Activated CD8-positive, alpha-beta memory T cell treated with anti-CD3 and anti-CD28 coated beads, Interleukin-2, amount 50 U/mL, for 24 hours (primary cell): ENCODE data around the gene SMIM3.
"Not testable (repeated sequence)": the region's sequence is repeated elsewhere in the genome, so short reads cannot be mapped to it uniquely, and the experiment has no call there.

Source experiments
- DNase-seq: peaks from one replicate; pipeline ENCODE4 v3.0.0-alpha.2; 2020; ENCODE audit errors: extremely low read depth

The SMIM3 gene

DNA sequence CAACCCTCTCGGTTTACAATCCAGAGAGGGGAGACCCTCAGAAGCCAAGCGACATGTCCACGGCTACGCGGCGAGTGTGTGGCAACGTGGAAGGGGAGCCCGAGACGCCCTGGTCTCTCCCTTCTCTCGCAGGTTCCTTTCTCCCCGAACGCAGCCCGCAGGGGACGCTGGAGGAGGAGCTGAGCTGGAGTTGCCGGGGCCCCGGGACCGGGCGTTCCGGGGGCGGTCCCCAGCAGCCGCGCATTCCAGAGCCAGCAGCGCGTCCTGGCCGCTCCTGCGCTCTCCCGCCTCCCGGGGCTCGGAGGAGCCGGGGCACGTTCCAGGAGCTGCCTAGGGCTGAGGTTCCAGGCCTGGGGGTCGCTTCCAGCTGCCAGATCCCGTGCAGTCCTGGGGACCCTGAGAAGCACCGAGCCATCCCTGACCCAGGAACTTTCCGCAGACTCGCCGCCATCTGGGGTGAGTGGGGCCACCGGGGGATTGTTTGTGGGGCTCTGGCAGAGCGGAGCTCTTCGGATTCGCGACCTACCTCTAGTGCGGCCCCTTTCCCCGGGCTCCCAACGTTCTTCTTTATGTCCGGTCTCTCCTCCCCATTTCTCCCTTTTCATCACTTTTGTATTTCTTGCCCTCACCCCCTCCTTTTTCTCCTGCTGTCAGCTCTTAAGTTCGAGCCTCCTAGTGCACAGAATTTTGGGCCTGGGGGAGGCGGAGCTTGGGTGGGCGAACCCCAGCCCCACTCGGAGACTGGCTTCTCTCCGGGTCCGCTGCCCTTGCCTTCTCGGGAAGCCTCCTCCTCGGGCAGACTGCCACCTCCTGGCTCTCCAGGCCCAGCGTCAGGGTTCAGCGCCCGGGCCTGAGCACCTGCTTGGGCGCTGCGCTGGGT lies at the start of gene SMIM3:
Gene SMIM3 (plus strand): TSS at position 241 of the 880 bp plus-strand sequence. CDS start 16,684 bp downstream, outside the sequence.
- DNase-seq = no peak

DNA sequence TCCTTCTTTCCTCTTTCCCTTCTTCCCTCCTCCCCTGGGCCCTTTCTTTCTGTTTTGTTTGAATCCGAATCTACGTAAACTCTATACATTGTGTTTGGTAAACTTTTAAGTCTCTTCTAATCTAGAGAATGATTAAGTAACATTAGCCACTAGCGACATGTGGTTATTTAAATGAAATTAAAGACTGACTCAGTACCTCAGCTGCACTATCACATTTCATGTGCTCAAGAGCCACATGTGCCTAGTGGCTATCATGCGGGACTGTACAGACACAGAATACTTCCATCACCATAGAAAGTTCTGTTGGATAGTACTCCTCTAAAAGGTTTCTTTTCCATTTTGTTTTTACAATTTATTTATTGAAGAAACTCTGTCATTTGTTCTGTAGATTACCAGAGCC lies 48.7 kb upstream of the SMIM3 start:
- no peak for DNase-seq

- DNase-seq = no peak
Measured at GRCh38 chr5:150731669-150732242, 46.8 kb upstream of the SMIM3 start.

DNA sequence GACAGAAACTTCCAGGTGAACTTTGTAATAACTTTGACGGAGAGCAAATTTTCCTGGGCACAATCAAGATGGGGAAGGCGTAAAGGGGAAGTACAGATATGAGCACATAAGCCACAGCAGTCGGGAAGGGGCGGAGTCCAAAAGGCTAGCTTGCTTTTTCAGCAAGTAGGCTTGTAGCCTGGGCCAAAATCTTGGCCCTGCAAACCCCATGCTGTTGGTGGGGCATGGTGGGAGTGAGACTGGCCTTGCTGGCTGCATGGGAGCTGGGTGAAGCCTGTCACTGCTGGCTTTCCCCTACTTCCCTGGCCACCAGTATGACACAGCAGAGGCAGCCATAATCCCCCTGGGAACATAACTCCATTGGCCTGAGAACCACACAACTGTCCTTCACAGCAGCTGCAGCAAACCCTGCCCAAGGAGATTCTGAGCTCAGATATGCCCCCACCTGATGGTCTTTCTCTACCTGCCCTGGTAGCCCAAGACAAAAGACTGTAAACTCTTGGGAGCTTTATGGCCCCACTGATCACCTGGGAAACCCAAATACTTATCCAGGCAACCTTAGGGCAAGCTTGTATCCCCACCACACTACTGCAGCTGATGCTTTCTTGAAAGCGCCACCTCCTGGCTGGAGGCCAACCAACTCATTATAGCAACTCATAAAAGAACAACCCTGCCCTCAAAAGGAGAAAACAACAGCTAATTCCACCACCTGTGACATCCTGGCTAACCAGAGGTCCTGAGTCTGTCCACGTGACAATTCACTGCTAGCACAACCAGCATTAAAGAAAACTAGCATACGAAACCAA lies 43.8 kb upstream of the SMIM3 start:
- DNase-seq = no peak

GRCh38 chr5:150738862-150739261 lies 39.7 kb upstream of the SMIM3 start:
- no peak for DNase-seq

DNA sequence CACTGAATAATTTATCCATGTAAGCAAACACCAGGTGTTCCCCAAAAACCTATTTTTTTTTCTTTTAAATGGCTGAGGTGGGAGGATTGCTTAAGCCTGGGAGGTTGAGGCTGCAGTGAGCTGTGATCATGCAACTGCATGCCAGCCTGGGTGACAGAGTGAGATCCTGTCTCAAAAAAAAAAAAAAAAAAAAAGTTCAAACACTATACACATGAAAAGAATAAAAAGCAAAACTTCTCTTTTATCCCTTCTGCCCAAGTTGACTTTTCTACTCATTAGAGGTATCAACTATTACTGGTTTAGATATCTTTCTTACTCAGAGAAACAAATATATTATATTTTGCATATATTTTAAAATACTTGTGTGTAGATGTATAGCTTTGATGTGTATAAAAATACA lies 37.6 kb upstream of the SMIM3 start:
- DNase-seq = no peak

GRCh38 chr5:150742455-150743141 lies 36.0 kb upstream of the SMIM3 start:
- DNase-seq = not testable (repeated sequence)

DNA sequence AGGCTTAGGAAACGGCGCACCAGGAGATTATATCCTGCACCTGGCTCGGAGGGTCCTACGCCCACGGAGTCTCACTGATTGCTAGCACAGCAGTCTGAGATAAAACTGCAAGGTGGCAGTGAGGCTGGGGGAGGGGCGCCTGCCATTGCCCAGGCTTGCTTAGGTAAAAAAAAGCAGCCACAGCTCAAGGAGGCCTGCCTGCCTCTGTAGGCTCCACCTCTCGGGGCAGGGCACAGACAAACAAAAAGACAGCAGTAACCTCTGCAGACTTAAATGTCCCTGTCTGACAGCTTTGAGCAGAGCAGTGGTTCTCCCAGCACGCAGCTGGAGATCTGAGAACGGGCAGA lies 35.4 kb upstream of the SMIM3 start:
- not testable (repeated sequence) for DNase-seq

GRCh38 chr5:150750469-150750868 lies 28.1 kb upstream of the SMIM3 start:
- no peak for DNase-seq

DNA sequence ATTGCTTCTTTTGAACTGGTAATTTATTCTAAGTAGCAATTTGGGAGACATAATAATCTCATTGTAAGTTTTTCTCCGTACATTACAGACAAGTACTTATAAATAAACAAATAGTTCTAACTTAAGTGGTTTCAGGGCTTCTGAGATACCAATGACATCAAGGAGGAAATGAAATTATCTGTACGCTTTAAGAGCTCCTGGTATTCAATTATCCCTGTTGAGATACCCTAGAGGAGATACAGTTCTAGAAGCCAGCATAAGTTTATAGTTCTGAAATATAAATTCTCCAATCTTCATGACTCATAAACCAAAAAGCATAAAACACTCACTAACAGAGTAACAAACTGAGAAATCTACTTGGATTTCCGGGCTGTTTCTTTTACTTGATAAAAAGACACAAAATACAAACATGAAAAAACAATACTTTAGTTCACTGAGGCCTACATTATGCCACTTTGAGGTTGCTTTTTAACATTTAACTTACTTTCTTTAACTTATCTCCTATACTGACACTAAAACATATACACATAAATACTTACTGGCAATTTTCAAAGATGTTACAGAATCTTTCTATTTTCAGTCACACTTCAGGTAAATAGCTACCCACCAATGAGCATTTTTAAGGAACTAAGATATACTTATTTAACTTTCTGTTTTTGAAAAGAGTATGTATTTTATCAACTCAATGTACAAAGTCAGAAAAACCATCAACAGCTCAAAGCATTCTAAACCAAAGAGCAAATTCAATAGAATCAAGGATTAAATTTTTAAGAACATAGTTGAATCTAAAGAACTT lies 27.3 kb upstream of the SMIM3 start:
- no peak for DNase-seq

DNA sequence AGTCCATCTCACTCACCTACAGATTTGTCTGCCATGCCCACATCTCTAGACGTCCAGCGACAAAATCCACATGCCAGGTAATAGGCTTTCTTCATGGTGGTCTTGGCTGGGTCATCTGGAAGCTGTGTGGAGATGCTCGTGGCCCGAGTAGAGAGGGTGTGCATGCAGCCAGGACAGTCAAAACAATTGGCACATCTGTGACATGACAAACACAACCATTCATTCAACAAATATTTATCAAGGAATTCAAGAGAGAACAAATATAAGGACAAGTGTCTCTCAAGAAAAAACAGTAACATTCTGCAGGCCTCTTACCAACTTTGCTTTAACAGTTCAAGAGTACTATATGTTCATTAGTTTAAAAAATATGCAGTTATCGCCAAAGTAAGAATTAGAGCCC lies 25.1 kb upstream of the SMIM3 start:
- no peak for DNase-seq

- no peak for DNase-seq
Measured at GRCh38 chr5:150753863-150754262, 24.7 kb upstream of the SMIM3 start.

DNA sequence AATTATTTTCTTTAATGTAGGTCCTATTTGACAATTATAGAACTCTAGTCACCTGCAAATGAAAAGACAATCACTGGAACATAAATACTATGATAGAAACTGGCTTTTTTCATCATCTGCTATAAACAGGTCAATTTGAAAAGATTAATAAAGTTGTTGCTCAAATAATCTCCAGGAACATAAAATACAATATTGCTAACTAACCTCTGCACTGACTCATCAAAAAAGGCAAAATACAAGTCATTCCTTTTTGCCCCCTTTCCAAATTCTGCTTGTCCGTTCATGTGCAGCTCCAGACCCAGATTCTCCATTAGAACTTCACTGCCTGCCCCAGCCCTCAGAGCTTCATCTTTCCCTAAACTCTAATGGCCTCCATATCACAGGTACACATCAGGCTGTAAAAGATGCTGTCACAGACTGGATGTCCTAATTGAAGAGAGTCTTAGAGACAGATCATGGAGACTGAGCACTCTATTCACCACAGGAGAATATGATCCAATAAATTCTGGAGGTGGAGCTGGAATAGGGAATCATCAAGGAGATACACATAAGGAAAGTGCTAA lies 21.4 kb upstream of the SMIM3 start:
- DNase-seq = no peak

DNA sequence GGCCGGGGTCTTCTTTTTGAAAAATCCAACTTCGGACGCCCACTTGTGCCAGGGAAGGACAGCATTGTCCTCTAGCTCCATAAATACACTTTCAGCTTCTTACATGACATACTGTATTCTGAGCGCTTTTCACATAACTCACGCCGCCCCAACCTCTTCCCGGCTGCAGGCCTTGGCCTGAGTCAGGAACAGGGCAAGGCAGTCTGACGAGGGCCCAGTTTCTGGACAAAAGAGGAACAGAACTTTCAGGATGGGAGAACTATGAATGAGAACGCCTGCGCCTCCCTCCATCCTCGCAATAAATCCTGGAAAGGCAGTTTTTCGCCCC lies 20.4 kb upstream of the SMIM3 start:
- no peak for DNase-seq

DNA sequence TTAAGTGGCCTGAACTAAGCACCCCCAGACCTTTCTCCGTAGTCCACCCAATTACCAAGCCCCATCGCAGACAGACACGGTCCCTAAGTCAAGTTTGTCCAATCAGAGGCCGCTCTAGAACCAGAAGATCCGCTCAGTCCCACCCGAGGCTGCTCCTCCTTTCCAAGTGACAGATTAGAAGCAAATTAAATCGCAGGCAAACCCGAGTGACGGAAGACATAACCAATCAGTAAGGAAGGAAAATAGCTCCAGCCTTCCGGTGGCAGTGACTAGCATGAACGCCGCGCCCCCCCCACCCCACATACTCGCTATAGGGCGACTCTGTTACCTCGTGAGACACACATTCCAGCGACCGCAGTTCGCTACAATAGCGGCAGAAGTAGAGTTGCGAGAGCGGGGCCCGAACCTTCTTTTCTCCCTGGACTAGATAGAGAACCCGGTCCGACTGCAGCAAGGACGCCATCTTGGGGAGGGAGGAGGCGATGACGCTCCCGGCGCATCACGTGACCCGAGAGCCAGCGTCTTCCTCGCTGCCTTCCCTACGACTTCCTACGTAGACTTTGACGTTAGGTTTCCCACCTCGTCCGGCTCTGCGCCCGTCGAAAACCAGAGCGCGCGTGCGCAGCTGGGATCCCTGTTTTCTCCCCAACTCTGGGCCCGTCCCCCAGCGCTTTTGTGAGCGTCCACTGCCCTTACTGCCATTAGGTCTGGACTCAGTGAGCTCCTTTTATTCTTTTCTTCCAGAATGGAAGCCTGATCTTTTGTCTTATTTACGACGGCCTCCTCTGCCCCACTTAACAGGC lies 19.8 kb upstream of the SMIM3 start, which contains the start of gene DCTN4:
Gene DCTN4 (minus strand): TSS at position 487 of the 803 bp plus-strand sequence. CDS start 24 bp downstream, at position 463.
- DNase-seq = peak; percentile 87

DNA sequence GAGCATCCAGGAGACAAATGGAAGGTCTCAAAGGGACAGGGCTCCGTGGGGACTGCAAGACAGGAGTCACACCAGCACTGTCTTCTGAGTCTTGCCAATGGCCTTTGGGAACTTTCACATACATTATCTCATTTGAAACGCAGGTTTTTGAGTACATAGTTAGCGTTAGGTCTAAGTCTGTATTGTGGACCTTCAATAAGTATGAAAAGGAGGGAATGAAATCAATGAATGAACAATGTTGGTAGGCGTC lies 19.3 kb upstream of the SMIM3 start:
- no peak for DNase-seq

DNA sequence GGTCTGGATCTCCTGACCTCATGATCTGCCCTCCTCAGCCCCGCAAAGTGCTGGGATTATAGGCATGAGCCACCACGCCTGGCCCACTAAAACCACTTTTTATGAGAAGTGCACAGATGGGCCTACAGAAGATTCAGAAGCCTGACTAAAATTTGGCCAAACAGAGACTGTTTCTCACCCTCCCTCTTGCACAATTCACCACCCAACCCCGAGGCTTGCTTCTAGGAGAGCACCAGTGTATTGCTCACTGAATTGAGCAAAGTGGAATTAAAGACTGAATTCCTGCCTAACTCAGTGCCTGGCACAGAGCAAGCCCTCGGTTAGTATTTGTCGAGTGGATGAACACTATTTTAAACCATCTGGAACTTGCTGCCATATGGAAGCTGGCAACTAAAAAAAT lies 16.3 kb upstream of the SMIM3 start:
- DNase-seq = no peak

DNA sequence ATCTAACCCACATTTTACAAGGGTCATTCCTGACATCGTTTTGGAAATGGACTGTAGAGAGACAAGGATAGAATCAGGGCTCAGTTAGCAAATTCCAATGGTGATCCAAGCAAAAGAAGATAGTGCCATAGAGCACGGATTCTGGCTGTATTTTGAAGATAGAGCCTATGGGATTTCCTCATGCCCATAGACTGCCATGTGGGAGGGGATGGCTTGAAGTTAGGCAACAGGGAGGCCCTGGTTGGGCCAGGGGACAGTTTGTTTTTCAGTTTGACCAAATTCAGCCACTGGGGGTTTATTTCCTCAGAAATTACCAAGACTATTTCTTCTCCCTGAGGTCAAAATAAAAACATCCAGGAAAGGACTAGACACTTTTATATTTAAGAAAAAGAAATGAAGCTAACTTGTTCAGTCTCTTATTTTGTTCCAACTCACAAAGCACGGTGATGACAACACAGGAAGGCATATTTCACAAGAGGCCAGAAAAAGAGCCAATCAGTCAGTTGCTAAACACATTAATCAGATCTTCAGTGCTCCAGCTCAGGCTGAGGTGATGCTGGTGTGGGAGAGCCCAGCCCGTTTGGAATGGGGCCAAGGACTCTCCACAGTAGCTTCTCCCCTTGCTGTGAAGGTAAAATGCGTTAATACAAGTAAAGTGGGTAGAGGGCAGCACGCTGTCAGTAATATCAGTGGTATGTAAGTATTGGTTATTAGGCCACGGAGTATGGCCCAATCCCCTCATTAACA lies 15.4 kb upstream of the SMIM3 start:
- no peak for DNase-seq

- no peak for DNase-seq
Measured at GRCh38 chr5:150764530-150764929, 14.0 kb upstream of the SMIM3 start.
